ENCODE data around the gene DCLK1.

DCLK1 gene

DNA sequence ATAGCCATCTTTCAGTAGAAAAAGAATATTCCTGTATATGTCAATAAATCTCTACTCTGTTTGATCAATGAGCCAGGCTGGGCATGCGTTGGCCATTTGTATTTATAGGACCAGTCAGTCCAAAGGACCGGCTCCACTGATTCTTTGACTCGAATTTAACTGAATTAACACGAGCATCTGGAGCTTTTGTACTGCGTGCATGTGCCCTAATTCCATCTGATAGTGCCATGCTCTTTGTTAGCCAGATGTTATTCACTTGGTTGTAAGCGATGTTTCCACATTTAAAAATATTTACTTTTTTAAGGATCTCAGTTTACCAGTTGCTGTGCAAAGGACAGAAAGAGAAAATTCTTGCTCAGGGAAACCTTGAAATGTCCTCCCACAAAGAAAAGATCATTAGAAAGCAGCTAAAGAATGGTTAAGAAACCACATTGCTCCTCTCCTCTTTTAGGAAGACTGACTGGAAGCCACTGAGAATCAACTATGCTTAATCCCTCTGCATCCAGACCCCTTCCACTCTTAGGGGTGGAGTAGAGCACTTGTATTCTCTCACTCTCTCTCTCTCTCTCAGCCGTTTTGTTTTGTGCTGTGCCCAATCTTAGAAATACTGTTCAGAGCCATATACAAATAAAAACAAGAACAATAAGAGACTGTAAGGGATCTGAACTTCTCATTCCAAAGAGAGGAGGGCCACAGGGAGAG lies 165.8 kb downstream of the DCLK1 start:
- no peak overlapping the region for H4K12ac ChIP-seq (ENCODE audit: low read depth, low read length)
- no peak overlapping the region for H2BK120ac ChIP-seq (ENCODE audit: insufficient read depth, low read length, poor library complexity)
- no peaks in the 10 kb centered on the region for H3K79me1 ChIP-seq (ENCODE audit: low read length)
- no peak overlapping the region for H3K4ac ChIP-seq (ENCODE audit: low read depth, low read length)
- H3K9ac ChIP-seq (ENCODE audit: low read length) = no peak overlapping the region
- H2BK12ac ChIP-seq (ENCODE audit: low read length) = no peak overlapping the region
- no peak overlapping the region for H4K91ac ChIP-seq (ENCODE audit: low read depth, low read length)
- H2AK5ac ChIP-seq (ENCODE audit: low read length) = no peak overlapping the region
- H3K27ac ChIP-seq (ENCODE audit: low read depth, low read length) = no peak overlapping the region
- DNase-seq = no peak
- H3K4me2 ChIP-seq (ENCODE audit: low read length) = no peak overlapping the region
- H4K8ac ChIP-seq (ENCODE audit: low read depth, low read length) = no peak overlapping the region
- H3K14ac ChIP-seq (ENCODE audit: low read length) = no peak overlapping the region
- no peaks in the 10 kb centered on the region for H3K36me3 ChIP-seq (ENCODE audit: control insufficient read depth in 1 of 2, insufficient read depth in 2 of 2, low read length in 2 of 2)
- H3K9me3 ChIP-seq (ENCODE audit: insufficient read depth, low read depth, low read length) = peaks cover 2% of the 10 kb centered on the region
- WGBS (ENCODE audit: extremely low coverage, insufficient coverage, insufficient read length) = no CpG with 5 or more reads among the region's 7 CpGs
- no peaks in the 10 kb centered on the region for H3K4me1 ChIP-seq (ENCODE audit: control insufficient read depth in 1 of 2, insufficient read depth in 2 of 2, low read length in 2 of 2)
- H3K23ac ChIP-seq (ENCODE audit: low read length) = no peak overlapping the region
- H2AFZ ChIP-seq (ENCODE audit: insufficient read depth, low read length, poor library complexity) = no peak overlapping the region
- H3K18ac ChIP-seq (ENCODE audit: low read length) = no peak overlapping the region
- H3K79me2 ChIP-seq (ENCODE audit: control insufficient read depth, insufficient read depth, low read length, poor library complexity) = no peaks in the 10 kb centered on the region
- no peaks in the 10 kb centered on the region for H3K27me3 ChIP-seq (ENCODE audit: insufficient read depth, low read length)
- H2BK5ac ChIP-seq (ENCODE audit: low read depth, low read length, poor library complexity) = no peak overlapping the region
- no peak overlapping the region for H3K4me3 ChIP-seq (ENCODE audit: low read depth, low read length)

DNA sequence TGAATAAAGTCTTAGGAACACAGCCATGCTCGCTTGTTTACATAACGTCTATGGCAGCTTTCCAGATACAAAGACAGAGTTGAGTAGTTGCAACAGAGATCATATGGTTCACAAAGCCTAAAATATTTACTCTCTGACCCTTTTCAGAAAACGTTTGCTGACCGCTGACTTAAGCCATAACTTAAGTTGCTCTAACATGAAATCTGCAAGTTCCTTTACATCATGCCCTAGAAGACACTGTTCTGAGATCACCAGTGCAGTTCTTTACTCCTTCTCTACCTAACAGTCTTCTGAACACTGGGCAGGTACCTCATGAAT lies 166.4 kb downstream of the DCLK1 start:
- Histone ChIP-seq H2BK120ac (ENCODE audit: insufficient read depth, low read length, poor library complexity) (no peak overlapping the region), H3K27ac (ENCODE audit: low read depth, low read length) (no peak overlapping the region), H3K9ac (ENCODE audit: low read length) (no peak overlapping the region), H3K4ac (ENCODE audit: low read depth, low read length) (no peak overlapping the region), H2AFZ (ENCODE audit: insufficient read depth, low read length, poor library complexity) (no peak overlapping the region), H3K14ac (ENCODE audit: low read length) (no peak overlapping the region), H4K91ac (ENCODE audit: low read depth, low read length) (no peak overlapping the region), H2BK5ac (ENCODE audit: low read depth, low read length, poor library complexity) (no peak overlapping the region), H3K79me1 (ENCODE audit: low read length) (no peaks in the 10 kb centered on the region), H3K9me3 (ENCODE audit: insufficient read depth, low read depth, low read length) (peaks cover 2% of the 10 kb centered on the region), H4K8ac (ENCODE audit: low read depth, low read length) (no peak overlapping the region), H3K4me2 (ENCODE audit: low read length) (no peak overlapping the region), H4K12ac (ENCODE audit: low read depth, low read length) (no peak overlapping the region), H3K4me1 (ENCODE audit: control insufficient read depth in 1 of 2, insufficient read depth in 2 of 2, low read length in 2 of 2) (no peaks in the 10 kb centered on the region), H3K79me2 (ENCODE audit: control insufficient read depth, insufficient read depth, low read length, poor library complexity) (no peaks in the 10 kb centered on the region), H3K4me3 (ENCODE audit: low read depth, low read length) (no peak overlapping the region), H3K23ac (ENCODE audit: low read length) (no peak overlapping the region), H2BK12ac (ENCODE audit: low read length) (no peak overlapping the region), H3K18ac (ENCODE audit: low read length) (no peak overlapping the region), H3K27me3 (ENCODE audit: insufficient read depth, low read length) (no peaks in the 10 kb centered on the region), H3K36me3 (ENCODE audit: control insufficient read depth in 1 of 2, insufficient read depth in 2 of 2, low read length in 2 of 2) (no peaks in the 10 kb centered on the region), H2AK5ac (ENCODE audit: low read length) (no peak overlapping the region)
- no CpG with 5 or more reads among the region's 4 CpGs for WGBS (ENCODE audit: extremely low coverage, insufficient coverage, insufficient read length)
- DNase-seq = no peak

- Histone ChIP-seq H2BK12ac (ENCODE audit: low read length) (no peak overlapping the region), H3K4ac (ENCODE audit: low read depth, low read length) (no peak overlapping the region), H3K4me1 (ENCODE audit: control insufficient read depth in 1 of 2, insufficient read depth in 2 of 2, low read length in 2 of 2) (no peaks in the 10 kb centered on the region), H3K9ac (ENCODE audit: low read length) (no peak overlapping the region), H4K12ac (ENCODE audit: low read depth, low read length) (no peak overlapping the region), H3K9me3 (ENCODE audit: insufficient read depth, low read depth, low read length) (peaks cover 2% of the 10 kb centered on the region), H3K36me3 (ENCODE audit: control insufficient read depth in 1 of 2, insufficient read depth in 2 of 2, low read length in 2 of 2) (no peaks in the 10 kb centered on the region), H3K79me1 (ENCODE audit: low read length) (no peaks in the 10 kb centered on the region), H3K4me2 (ENCODE audit: low read length) (no peak overlapping the region), H4K91ac (ENCODE audit: low read depth, low read length) (no peak overlapping the region), H3K79me2 (ENCODE audit: control insufficient read depth, insufficient read depth, low read length, poor library complexity) (no peaks in the 10 kb centered on the region), H2AK5ac (ENCODE audit: low read length) (no peak overlapping the region), H2AFZ (ENCODE audit: insufficient read depth, low read length, poor library complexity) (no peak overlapping the region), H4K8ac (ENCODE audit: low read depth, low read length) (no peak overlapping the region), H3K23ac (ENCODE audit: low read length) (no peak overlapping the region), H3K4me3 (ENCODE audit: low read depth, low read length) (no peak overlapping the region), H2BK5ac (ENCODE audit: low read depth, low read length, poor library complexity) (no peak overlapping the region), H3K14ac (ENCODE audit: low read length) (no peak overlapping the region), H2BK120ac (ENCODE audit: insufficient read depth, low read length, poor library complexity) (no peak overlapping the region), H3K27me3 (ENCODE audit: insufficient read depth, low read length) (no peaks in the 10 kb centered on the region), H3K27ac (ENCODE audit: low read depth, low read length) (no peak overlapping the region), H3K18ac (ENCODE audit: low read length) (no peak overlapping the region)
- WGBS (ENCODE audit: extremely low coverage, insufficient coverage, insufficient read length) = no CpG with 5 or more reads among the region's 6 CpGs
- DNase-seq = no peak
Observed at GRCh38 chr13:35964011-35964862, 166.9 kb downstream of the DCLK1 start.

- no peak overlapping the region for H4K12ac ChIP-seq (ENCODE audit: low read depth, low read length)
- WGBS (ENCODE audit: extremely low coverage, insufficient coverage, insufficient read length) = no CpG with 5 or more reads among the region's 5 CpGs
- no peaks in the 10 kb centered on the region for H3K4me1 ChIP-seq (ENCODE audit: control insufficient read depth in 1 of 2, insufficient read depth in 2 of 2, low read length in 2 of 2)
Observed at GRCh38 chr13:35961461-35962220, 169.5 kb downstream of the DCLK1 start.

More at GRCh38 chr13:35961461-35962220, 169.5 kb downstream of the DCLK1 start:
- Histone ChIP-seq H3K4me2 (ENCODE audit: low read length) (no peak overlapping the region), H3K18ac (ENCODE audit: low read length) (no peak overlapping the region), H2BK5ac (ENCODE audit: low read depth, low read length, poor library complexity) (no peak overlapping the region), H3K9ac (ENCODE audit: low read length) (no peak overlapping the region), H2AFZ (ENCODE audit: insufficient read depth, low read length, poor library complexity) (no peak overlapping the region), H3K23ac (ENCODE audit: low read length) (no peak overlapping the region), H3K79me1 (ENCODE audit: low read length) (no peaks in the 10 kb centered on the region), H3K4me3 (ENCODE audit: low read depth, low read length) (no peak overlapping the region), H4K91ac (ENCODE audit: low read depth, low read length) (no peak overlapping the region), H2AK5ac (ENCODE audit: low read length) (no peak overlapping the region), H3K79me2 (ENCODE audit: control insufficient read depth, insufficient read depth, low read length, poor library complexity) (no peaks in the 10 kb centered on the region), H2BK12ac (ENCODE audit: low read length) (no peak overlapping the region), H3K36me3 (ENCODE audit: control insufficient read depth in 1 of 2, insufficient read depth in 2 of 2, low read length in 2 of 2) (no peaks in the 10 kb centered on the region), H4K8ac (ENCODE audit: low read depth, low read length) (no peak overlapping the region), H2BK120ac (ENCODE audit: insufficient read depth, low read length, poor library complexity) (no peak overlapping the region), H3K9me3 (ENCODE audit: insufficient read depth, low read depth, low read length) (peaks cover 3% of the 10 kb centered on the region), H3K14ac (ENCODE audit: low read length) (no peak overlapping the region), H3K27me3 (ENCODE audit: insufficient read depth, low read length) (no peaks in the 10 kb centered on the region), H3K4ac (ENCODE audit: low read depth, low read length) (no peak overlapping the region), H3K27ac (ENCODE audit: low read depth, low read length) (no peak overlapping the region)
- no peak for DNase-seq

All from trophoblast cell (in vitro differentiated cells and primary cell).